Activated CD8-positive, alpha-beta memory T cell treated with anti-CD3 and anti-CD28 coated beads for 36 hours (primary cell): Measurements from ENCODE around the gene PEAK1. TPM values are rescaled to one million over a fixed set of nuclear protein-coding genes. Genes with fewer than 3 reads are reported as not detected.

Experiments used
- CTCF ChIA-PET: fragments of 350-600 bp; sonication (Branson Sonifier 250); formaldehyde crosslinking; loops from one replicate; lab custom pipeline; 2021; ENCODE audit warnings: antibody characterized with exemption; lab: Charles Lee
- POLR2A ChIA-PET: fragments of 350-600 bp; sonication (Branson Sonifier 250); formaldehyde crosslinking; loops from one replicate; lab custom pipeline; 2021; ENCODE audit warnings: antibody characterized with exemption; lab: Charles Lee
- total RNA-seq, 2 experiments: library from RNA; stranded (reverse); gene quantifications; one replicate each; pipeline ENCODE4 v1.2.3, GENCODE V29; 2021

The PEAK1 gene
- total RNA-seq, 2 experiments from 2014 or later = 27.8 to 30.5 TPM

GRCh38 chr15:77098572-77098971, 321.3 kb downstream of the PEAK1 start:
- POLR2A ChIA-PET = no interaction called here
- CTCF ChIA-PET = interaction anchor here (1.0 kb wide), 1 partner anchor 122 kb away, joined by 3 read pairs; no protein-coding TSS in a partner anchor

GRCh38 chr15:77097921-77098320, 322.0 kb downstream of the PEAK1 start:
- POLR2A ChIA-PET = no interaction called here

GRCh38 chr15:77097248-77097721, 322.6 kb downstream of the PEAK1 start:
- ChIA-PET POLR2A (no interaction called here), CTCF (no interaction called here)

More at GRCh38 chr15:77097921-77098320, 322.0 kb downstream of the PEAK1 start:
- CTCF ChIA-PET = interaction anchor here (1.0 kb wide), 1 partner anchor 121 kb away, joined by 3 read pairs; no protein-coding TSS in a partner anchor

GRCh38 chr15:77096541-77096940, 323.4 kb downstream of the PEAK1 start:
- POLR2A ChIA-PET = no interaction called here
- CTCF ChIA-PET = no interaction called here

GRCh38 chr15:77096138-77096537, 323.8 kb downstream of the PEAK1 start:
- ChIA-PET POLR2A (no interaction called here), CTCF (interaction anchor here (0.6 kb wide), 1 partner anchor 18 kb away, joined by 3 read pairs; no protein-coding TSS in a partner anchor)

- CTCF ChIA-PET = interaction anchor here (1.1 kb wide), 1 partner anchor 8 kb away, joined by 3 read pairs; no protein-coding TSS in a partner anchor
- POLR2A ChIA-PET = no interaction called here
These were observed 325.4 kb downstream of the PEAK1 start for GRCh38 chr15:77094397-77095030.

- CTCF ChIA-PET = interaction anchor here (0.7 to 1.3 kb wide), 3 partner anchors 9 to 117 kb away, joined by 3 to 5 read pairs (median 4); no protein-coding TSS in a partner anchor
- POLR2A ChIA-PET = no interaction called here
These were observed 326.5 kb downstream of the PEAK1 start for GRCh38 chr15:77093436-77093835.

GRCh38 chr15:77091097-77091496, 328.8 kb downstream of the PEAK1 start:
- CTCF ChIA-PET = no interaction called here
- POLR2A ChIA-PET = no interaction called here

- CTCF ChIA-PET = no interaction called here
- POLR2A ChIA-PET = interaction anchor here (0.6 kb wide), 1 partner anchor 74 kb away, joined by 3 read pairs; no protein-coding TSS in a partner anchor
These were observed 332.7 kb downstream of the PEAK1 start for GRCh38 chr15:77087213-77087612.

- POLR2A ChIA-PET = no interaction called here
- CTCF ChIA-PET = no interaction called here
These were observed 334.6 kb downstream of the PEAK1 start for GRCh38 chr15:77085297-77085696.

GRCh38 chr15:77084436-77084835, 335.5 kb downstream of the PEAK1 start:
- ChIA-PET CTCF (no interaction called here), POLR2A (no interaction called here)

GRCh38 chr15:77083381-77084160, 336.3 kb downstream of the PEAK1 start:
- ChIA-PET POLR2A (no interaction called here), CTCF (interaction anchor here (0.9 to 1.5 kb wide), 2 partner anchors 110 to 460 kb away, joined by 3 to 6 read pairs; no protein-coding TSS in a partner anchor)

- POLR2A ChIA-PET = no interaction called here
- CTCF ChIA-PET = interaction anchor here (1.1 to 1.5 kb wide), 2 partner anchors 60 to 461 kb away, joined by 3 to 6 read pairs; no protein-coding TSS in a partner anchor
These were observed 337.9 kb downstream of the PEAK1 start for GRCh38 chr15:77081971-77082370.

GRCh38 chr15:77076323-77076915, 343.5 kb downstream of the PEAK1 start:
- POLR2A ChIA-PET = no interaction called here

GRCh38 chr15:77075528-77075927, 344.4 kb downstream of the PEAK1 start:
- ChIA-PET POLR2A (no interaction called here), CTCF (no interaction called here)

More at GRCh38 chr15:77076323-77076915, 343.5 kb downstream of the PEAK1 start:
- CTCF ChIA-PET = no interaction called here

GRCh38 chr15:77074350-77074749, 345.6 kb downstream of the PEAK1 start:
- ChIA-PET POLR2A (no interaction called here), CTCF (no interaction called here)

GRCh38 chr15:77071305-77072223, 348.3 kb downstream of the PEAK1 start:
- ChIA-PET CTCF (interaction anchor here (0.7 to 1.0 kb wide), 2 partner anchors 58 to 472 kb away, joined by 3 read pairs; no protein-coding TSS in a partner anchor), POLR2A (interaction anchor here (0.6 to 1.0 kb wide), 2 partner anchors 74 to 83 kb away, joined by 3 read pairs; no protein-coding TSS in a partner anchor)
